Peyer's patch (tissue), 4 donors: ENCODE data around the gene MTCH2.

Experiments
- POLR2A ChIP-seq, 2 donors: fragments of 450-650 bp; IDR thresholded peaks; one replicate each; pipeline ENCODE4 v1.5.1; 2017; ENCODE audit warnings: antibody characterized with exemption in 2 of 2, mild to moderate bottlenecking in 2 of 2, moderate library complexity in 2 of 2
- TF ChIP-seq, protein P1 (sequence below), 6 experiments: fragments of 450-650 bp in 4 of 6; fragments of 200-600 bp in 2 of 6; sonication (generic) in 1 of 6; IDR thresholded peaks; one replicate each; pipeline ENCODE4 v1.5.1; 2017 to 2019; ENCODE audit warnings: antibody characterized with exemption in 6 of 6, mild to moderate bottlenecking in 3 of 6, moderate library complexity in 1 of 6

DNA sequence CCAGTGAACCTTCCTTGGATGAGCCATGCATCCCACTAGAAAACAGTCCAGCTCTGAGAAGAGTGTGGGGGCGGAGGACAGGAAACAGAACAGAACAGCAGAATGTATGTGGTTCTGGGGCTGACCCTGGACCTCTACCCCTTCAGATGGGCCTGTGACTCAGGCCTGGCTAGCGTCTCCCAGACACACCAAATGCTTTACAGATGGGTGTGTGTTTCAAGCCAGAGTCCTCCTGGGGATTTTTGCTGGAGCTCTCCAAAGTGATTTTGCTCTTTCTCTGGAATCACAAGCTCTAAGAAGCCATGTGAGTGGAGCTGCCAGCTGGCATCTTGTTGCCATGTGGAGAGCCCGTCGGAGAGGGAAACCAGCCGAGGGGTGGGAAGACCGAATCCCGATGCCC, 35.0 kb downstream of the MTCH2 start:
- TF ChIP-seq, protein P1, sequence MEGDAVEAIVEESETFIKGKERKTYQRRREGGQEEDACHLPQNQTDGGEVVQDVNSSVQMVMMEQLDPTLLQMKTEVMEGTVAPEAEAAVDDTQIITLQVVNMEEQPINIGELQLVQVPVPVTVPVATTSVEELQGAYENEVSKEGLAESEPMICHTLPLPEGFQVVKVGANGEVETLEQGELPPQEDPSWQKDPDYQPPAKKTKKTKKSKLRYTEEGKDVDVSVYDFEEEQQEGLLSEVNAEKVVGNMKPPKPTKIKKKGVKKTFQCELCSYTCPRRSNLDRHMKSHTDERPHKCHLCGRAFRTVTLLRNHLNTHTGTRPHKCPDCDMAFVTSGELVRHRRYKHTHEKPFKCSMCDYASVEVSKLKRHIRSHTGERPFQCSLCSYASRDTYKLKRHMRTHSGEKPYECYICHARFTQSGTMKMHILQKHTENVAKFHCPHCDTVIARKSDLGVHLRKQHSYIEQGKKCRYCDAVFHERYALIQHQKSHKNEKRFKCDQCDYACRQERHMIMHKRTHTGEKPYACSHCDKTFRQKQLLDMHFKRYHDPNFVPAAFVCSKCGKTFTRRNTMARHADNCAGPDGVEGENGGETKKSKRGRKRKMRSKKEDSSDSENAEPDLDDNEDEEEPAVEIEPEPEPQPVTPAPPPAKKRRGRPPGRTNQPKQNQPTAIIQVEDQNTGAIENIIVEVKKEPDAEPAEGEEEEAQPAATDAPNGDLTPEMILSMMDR (IDR thresholded peaks at IDR 0.05) = no peak
- TF ChIP-seq POLR2A (IDR thresholded peaks at IDR 0.05) = no peak
